Muscle of arm (tissue), 12 donors: Measurements from ENCODE around the gene CSTF1. TPM values are rescaled to one million over a fixed set of nuclear protein-coding genes. Genes with fewer than 3 reads are reported as not detected.
"Not testable (repeated sequence)": the region's sequence is repeated elsewhere in the genome, so short reads cannot be mapped to it uniquely, and the experiment has no call there.

Source experiments
- DNase-seq: peaks from one replicate; pipeline ENCODE4 v3.0.0-alpha.2; 2013
- polyA plus RNA-seq, 12 donors: library from polyadenylated mRNA; unstranded; fragments of 120-200 nt; gene quantifications; one replicate each; pipeline ENCODE4 v1.2.1, GENCODE V29; 2013; ENCODE audit not compliant: insufficient read length in 12 of 12

CSTF1 gene
- polyA plus RNA-seq, 12 donors, result 19.4 to 36.0 (median 30.7) TPM; not detected in 1

DNA sequence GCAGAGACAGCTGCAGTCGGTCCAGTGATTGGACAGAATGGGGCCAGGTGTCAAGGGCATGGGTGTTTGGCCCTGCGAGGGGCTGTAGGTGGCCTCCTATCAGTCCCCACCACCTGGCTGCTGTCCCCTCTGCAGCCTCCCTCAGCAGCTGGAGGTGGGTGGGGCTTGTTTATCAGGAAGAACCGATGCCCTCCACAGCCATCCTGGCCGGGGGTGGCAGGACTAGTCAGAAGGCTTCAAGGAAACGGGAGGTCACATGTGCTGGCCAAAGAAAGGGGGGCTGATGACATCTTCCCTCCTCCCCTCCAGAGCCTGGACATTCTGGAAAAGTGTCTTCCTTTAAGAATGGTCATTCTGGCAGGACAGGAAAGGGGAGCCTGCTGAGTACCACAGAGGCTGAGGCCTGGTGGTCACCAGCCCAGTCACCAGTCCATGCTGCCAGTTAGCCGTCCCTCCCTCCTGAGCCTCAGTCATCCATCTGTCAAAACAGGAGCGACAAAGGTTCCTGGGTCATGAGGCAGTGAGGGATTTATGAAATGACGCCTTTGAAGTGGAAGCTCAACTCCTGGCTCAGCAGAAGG lies 29.5 kb upstream of the CSTF1 start:
- no peak for DNase-seq

- no peak for DNase-seq
These were observed 29.0 kb upstream of the CSTF1 start for GRCh38 chr20:56363491-56363890.

DNA sequence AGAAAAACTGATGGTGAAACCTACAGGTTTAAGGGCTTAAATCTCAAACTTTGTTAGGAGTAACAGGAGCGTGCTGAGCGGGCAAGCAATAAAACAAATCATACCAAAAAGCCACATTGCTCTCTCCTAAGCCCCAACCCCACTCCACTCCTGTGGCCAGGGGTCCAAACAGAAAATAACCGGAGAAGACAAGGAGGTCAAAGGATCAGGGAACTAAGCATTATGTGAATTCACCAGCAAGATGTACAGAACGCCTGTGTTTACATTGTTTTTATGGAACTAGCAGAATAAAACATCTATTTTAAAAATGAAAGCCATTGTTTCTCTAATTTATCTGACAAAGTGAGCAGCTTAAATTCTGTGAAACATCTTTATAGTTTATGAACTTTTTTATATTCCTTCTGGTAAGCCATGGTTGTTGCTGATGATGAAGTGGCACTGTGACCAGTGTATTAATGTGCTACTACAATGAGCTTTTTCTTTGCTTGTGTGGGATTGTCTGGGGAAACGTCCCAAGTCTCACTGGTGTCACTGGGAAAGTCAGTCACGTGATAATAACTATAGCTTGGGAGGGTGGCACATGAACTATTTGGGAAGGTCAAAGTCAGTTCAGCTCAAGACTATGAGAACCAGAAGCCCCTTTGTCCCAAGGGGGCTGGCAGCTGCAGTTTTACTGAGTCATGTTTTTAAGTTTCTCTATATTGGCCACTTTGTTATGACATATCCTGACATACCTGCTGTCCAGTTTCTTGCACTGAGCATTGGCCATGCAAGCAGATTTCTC lies 23.9 kb upstream of the CSTF1 start:
- DNase-seq, result no peak

- DNase-seq, result no peak
These were observed 23.3 kb upstream of the CSTF1 start for GRCh38 chr20:56369179-56369578.

DNA sequence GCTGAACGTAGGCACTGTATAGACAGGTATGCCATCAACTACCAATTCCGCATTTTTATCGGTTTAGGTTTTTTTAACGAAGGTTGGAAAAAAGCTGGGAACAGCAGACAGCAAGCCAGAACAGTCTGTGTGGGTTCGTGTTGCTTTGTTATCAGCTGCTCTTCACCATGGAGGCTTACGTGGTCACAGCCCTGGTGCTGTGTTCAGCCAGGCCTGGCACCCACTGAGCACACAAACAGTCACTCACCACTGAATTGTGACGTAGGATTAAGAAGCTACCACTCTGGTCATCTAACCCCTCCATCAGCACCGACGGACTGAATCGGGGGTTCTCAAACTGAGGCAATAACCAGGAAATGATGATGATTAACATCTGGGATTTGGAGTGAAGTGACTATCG lies 20.5 kb upstream of the CSTF1 start:
- DNase-seq, result no peak

- DNase-seq, result no peak
These were observed 19.6 kb upstream of the CSTF1 start for GRCh38 chr20:56372850-56373249.

DNA sequence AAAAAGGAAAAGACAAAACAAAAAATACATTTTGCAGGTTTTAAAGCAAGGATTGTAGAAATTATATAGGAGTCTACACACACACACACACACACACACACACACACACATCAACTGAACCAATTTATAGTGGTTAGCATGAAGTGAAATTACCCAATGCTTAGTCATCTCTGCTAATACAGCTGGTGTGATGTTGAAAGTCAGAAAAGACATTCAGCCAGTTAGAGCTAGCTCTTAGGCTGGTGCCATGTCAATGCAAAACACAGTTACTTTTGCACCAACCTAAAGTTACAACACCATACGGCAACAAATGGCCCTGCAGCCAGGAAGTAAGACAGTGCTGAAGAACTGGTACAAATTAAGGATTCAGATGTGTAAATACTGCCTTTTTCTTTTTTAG lies 18.5 kb upstream of the CSTF1 start:
- no peak for DNase-seq

DNA sequence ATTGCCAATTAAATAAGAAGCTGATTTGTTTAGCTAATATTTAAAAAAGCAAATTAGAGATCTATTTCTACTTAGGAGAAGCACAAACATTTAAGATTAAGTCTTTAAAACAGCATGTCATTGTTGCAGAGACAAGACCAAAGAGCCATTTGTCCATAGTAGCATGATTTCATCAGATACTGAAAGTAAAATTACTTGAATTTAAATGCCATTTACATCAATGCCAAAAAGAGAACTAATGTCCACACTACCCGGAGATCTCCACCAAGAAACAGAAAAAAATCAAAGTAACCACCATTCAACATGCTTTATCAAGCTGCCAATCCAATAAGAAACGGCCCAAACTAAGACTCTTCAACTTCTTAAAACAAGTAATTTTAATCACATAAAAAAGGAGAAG lies 16.1 kb upstream of the CSTF1 start:
- DNase-seq, result no peak

DNA sequence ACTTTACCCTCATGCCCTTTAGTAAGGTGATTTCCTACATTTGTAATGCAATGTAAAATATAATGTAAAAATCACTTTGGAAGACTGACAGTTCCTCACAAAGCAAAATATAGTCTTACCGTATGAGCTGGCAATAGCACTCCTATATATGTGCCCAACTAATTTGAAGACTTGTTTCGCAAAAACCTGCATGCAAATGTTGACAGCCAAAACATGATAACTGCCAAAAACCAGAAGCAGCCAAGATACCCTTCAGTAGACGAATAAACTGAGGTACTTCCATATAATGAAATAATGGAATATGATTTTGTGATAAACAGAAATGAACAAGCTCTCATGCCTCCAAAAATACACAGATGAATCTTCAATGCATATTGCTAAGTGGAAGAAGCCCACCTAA lies 14.1 kb upstream of the CSTF1 start:
- no peak for DNase-seq

GRCh38 chr20:56380375-56380774 lies 12.1 kb upstream of the CSTF1 start:
- no peak for DNase-seq

- DNase-seq, result no peak
These were observed 10.9 kb upstream of the CSTF1 start for GRCh38 chr20:56381501-56381900.

GRCh38 chr20:56382696-56383095 lies 9.7 kb upstream of the CSTF1 start:
- no peak for DNase-seq

DNA sequence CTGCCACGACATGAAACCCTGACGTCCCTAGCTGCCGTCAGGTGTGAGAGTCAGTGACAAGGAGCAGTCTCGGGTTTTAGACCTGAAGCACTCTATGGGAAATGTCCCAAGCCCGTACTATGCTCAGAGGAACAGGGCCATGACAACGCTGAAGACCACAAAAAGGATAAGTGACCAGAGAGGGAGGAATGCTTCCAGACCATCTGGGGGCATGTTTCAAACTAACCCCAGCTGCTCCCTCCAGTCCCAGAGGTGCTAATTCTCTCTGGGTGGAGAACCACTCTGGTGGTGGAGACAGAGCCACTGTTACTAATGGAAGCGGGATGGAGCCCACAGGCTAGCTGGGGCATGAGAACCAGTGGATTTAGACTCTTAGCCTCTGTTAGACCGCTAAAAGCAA lies 9.1 kb upstream of the CSTF1 start:
- no peak for DNase-seq

DNA sequence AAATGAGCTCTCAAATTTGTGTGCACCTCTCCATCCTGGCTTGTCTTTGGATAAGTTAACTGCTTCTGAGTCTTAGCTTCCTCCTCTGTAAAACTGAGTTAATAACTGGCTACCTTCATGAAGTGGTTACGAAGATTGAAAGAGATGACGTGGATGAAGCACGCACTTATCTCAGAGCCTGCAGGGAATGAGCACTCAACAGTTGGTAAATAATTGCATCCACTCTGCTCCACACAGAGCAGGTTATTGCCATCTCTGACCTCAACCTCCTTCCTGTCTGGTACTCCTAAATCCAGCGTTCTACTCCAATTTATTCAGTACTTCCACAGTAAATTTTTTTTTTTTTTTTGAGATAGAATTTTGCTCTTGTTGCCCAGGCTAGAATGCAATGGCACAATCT lies 7.3 kb upstream of the CSTF1 start:
- no peak for DNase-seq

- no peak for DNase-seq
These were observed 6.2 kb upstream of the CSTF1 start for GRCh38 chr20:56386219-56386618.

GRCh38 chr20:56388882-56389281 lies 3.6 kb upstream of the CSTF1 start:
- DNase-seq, result no peak

GRCh38 chr20:56389807-56390206 lies 2.6 kb upstream of the CSTF1 start:
- DNase-seq, result no peak

GRCh38 chr20:56390396-56390795 lies 2.0 kb upstream of the CSTF1 start:
- not testable (repeated sequence) for DNase-seq

DNA sequence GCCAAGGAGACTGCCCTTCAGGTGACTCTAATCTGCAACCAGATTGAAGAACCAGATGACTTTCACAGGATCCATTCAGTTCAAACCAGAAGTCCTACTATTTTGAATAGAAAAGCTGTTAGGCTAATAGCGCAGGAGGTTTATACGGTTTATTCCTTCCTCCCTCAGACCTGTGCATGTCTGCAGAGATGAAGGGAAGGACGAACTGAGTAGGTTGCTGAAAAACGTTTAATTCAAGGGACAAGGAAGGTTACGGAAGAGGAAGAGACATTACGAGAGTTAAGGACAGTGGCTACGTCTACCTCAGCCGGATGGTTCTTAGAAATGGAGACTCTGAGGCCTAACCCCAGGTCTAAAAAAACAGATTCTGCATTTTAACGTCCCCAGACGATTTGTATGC lies 1.4 kb upstream of the CSTF1 start:
- DNase-seq, result no peak

GRCh38 chr20:56391596-56392131 lies 781 bp upstream of the CSTF1 start:
- DNase-seq, result no peak

- DNase-seq, result no peak
These were observed 537 bp downstream of the CSTF1 start for GRCh38 chr20:56392881-56393482.

GRCh38 chr20:56393653-56394052 lies 1.2 kb downstream of the CSTF1 start:
- DNase-seq, result no peak

GRCh38 chr20:56395166-56395565 lies 2.7 kb downstream of the CSTF1 start:
- no peak for DNase-seq
